Measurements from ENCODE around the gene MYO5B.
"Not testable (repeated sequence)": the region's sequence is repeated elsewhere in the genome, so short reads cannot be mapped to it uniquely, and the experiment has no call there.

Gene MYO5B

GRCh38 chr18:49910019-49910418 lies 284.9 kb downstream of the MYO5B start:
- DNase-seq: no peak

DNA sequence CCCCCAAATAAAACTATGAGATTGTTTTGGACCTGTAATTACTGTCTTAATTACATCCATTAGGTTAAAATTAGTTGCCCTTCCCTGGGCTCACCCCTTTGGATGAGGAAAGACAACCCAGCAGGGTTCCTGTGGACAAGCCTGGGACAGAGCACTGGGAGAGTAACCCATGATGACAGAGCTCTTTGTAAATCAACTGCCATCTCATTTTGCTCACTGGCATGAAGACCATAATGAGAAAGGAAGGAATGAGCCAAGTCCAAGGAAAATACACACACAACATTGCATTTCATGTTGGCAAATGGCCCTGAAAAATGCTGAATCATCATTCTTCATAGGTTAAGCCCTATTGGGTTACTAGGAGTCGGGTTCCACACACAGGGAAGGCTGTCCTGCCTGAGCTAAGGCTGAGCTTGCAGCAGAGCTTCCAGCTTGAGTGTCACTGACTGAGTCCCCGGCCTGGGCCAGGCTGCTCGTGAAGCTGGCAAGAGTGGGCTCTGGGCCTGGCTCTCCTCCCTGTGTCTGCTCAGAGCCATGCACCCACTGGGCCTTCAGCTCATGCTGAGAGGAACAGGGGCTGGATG lies 287.5 kb downstream of the MYO5B start:
- DNase-seq: no peak

GRCh38 chr18:49905771-49906170 lies 289.2 kb downstream of the MYO5B start:
- DNase-seq: no peak

GRCh38 chr18:49904871-49905555 lies 289.9 kb downstream of the MYO5B start:
- DNase-seq: no peak

- no peak for DNase-seq
Measured at GRCh38 chr18:49901862-49902340, 293.0 kb downstream of the MYO5B start.

- no peak for DNase-seq
Measured at GRCh38 chr18:49899657-49900330, 295.2 kb downstream of the MYO5B start.

DNA sequence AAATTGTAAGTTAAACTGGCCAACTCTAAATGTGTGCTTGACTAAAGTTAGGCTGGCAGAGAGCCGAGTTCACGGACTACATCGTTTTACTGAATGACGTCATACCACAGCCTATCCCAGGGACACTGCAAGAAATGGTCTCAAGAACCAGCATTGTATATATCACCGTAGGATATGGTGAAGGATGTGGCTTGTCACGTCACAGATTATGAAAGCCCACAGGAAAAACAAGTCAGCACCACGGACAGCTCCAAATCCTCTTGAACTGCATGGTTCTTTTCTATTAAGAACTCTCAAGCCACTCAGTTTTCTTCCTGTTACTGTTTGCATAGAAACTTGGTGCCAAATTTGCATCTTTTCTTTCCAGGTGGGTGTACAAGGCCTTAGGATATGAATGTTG lies 296.5 kb downstream of the MYO5B start:
- peak; percentile 22 for DNase-seq

DNA sequence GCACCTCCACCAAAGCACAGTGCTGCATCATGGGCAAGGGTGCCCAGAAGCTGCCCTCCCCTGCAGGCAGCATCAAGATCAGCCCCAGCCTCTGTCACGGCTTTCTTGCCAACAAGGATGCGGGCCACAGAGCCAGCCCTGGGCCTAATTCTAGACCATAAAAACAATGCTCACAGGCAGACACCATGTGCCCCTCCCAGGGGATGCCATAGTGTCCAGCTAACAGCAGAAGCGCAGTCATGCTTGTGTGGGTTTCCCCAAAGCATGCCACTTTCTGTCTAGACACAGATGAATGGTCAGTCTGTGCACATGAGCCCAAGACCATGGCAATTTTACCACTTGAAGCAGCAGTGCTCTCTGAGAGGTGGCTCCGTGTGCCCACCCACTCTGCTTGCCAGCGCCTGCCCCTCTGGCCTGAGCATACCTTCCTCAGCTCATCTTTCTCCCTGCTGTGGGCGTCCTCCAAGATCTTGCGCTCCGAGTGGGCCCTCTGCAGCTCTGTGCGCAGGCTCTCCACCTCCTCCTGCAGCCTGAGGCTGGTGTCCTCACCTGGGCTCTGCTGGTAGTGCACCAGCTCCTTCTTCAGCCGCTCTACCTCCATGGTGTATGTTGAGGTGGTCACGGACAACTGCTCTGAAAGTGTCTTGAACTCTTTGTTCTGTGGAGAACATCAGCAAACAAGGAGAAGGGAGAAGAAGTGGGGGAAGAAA lies 300.3 kb downstream of the MYO5B start:
- no peak for DNase-seq

DNA sequence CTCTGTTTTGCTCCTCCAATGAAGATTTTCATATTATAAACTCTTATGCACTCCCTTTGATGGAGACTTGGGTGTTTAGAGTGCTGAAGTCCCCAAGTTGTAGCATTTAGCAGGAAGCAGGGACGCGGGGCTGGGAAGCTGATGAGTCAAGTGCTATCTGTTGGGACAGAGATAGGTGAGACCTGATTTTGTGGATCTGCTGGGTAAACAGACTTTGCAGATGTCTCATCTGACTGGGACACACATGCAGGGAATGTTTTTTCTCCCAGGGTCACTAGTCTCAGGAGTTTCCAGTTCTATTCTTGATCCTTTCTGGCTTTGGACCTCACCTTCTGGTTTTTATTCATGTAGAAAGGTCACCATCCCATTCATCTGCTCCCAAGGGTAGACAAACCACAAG lies 301.9 kb downstream of the MYO5B start:
- DNase-seq: no peak

GRCh38 chr18:49892148-49892924 lies 302.6 kb downstream of the MYO5B start:
- DNase-seq: no peak

DNA sequence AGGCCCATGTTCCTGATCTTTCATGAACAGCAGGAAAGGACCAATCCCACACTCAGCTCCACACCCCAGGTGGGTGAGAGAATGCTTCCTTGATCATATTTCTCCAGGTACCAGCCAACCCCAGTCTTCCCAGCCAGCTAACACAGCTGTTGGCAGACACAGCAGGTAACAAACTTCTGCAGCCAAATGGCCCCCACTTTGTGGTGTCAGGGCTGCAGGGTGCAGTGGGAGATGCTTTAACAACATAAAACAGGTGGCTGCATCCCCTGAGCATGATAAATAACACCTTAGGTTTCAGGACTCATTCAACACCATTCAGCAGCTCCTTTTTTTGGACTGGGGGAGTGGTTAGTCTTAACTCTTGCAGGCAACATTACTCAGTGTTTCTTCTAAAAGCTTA lies 304.9 kb downstream of the MYO5B start:
- DNase-seq: no peak

- DNase-seq: not testable (repeated sequence)
Measured at GRCh38 chr18:49889552-49889951, 305.4 kb downstream of the MYO5B start.

DNA sequence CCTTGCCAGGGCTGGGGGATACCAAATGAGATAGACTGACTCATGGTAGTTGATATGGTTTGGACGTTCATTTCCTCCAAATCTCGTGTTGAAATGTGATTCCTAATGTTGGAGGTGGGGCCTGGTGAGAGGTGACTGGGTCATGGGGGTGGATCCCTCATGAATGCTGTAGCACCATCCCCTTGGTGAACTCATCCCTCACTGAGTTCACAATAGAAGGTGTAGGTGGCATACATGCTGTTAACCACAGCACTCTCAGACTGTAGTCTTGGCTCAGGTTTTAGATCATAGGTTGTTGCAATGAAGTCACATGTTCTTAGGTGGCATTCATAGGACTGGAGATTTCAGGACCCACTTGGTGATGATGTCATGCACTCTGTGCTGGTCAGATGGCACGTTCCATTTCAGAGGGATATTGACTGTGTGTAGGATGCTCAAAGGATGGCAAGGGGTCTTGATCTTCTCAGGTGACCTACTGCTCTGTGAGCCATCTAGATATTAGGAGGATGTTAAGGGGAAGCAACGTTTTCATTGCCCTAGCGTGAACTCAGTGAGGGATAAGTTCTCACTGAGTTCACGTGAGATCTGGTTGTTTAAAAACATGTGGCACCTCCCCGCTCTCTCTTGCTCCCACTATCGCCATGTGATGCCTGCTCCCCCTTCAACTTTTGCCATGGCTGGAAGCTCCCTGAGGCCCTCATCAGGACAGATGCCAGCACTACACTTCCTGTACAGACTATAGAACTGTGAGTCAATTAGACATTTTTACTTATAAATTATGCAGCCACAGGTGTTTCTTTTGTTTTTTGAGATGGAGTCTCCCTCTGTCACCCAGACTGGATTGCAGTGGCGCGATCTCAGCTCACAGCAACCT lies 307.8 kb downstream of the MYO5B start:
- no peak for DNase-seq

DNA sequence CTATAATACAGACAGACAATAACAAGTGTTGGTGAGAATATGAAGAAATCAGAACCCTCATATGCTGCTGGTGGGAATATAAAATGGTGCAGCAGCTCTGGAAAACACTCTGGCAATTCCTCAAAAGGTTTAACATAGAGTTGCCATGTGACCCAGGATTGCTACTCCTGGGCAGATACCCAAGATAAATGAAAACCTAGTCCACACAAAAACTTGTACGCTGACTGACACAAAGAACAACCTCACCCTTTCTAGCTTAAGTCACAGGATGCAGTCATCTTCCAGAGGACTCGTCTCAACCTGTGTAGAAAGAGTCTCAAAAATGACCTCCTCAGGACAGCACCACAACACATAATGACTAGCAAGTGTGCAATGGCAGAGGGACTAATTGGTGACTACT lies 310.0 kb downstream of the MYO5B start:
- DNase-seq: no peak

GRCh38 chr18:49884465-49884864 lies 310.5 kb downstream of the MYO5B start:
- no peak for DNase-seq

DNA sequence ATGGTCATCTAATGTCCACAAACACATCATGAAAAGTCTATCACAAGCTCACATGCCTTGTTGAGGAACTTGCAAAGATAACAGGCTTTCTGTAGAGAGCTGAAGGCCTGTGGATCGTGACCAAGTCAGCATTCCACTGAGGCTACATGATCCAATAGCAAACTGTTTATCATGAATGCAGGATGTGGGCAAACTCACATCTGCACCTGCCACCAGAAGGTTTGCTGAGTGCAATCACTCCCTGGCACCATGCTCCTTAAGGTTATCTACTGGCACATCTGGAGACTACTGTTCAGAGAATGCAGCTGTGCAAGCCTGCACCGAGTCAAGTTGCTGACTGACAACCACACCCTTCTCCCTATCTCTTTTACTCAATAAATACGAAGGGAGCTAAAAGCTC lies 314.3 kb downstream of the MYO5B start:
- DNase-seq: no peak

- DNase-seq: no peak
Measured at GRCh38 chr18:49879271-49879580, 315.7 kb downstream of the MYO5B start.

GRCh38 chr18:49878567-49879270 lies 316.2 kb downstream of the MYO5B start:
- DNase-seq: no peak

GRCh38 chr18:49878015-49878414 lies 316.9 kb downstream of the MYO5B start:
- no peak for DNase-seq

DNA sequence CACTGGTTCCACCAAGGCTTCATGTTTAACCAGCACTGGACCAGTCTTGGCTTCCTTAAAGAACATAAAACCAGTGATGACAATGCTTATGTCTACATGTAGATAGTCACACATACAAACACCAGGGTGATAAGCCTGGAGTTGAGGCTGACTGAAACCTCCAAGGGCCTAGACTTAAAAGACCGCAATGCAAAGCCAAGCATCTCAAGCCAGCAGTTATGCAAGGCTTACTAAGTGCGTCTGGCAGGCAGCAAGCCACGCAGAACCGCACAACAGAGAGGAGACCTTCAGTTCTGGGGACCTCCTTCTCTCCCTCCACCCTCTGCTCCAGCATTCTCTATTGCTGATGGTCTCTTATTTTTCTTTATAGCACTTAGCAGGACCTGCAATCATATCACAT lies 318.4 kb downstream of the MYO5B start:
- DNase-seq: no peak

GRCh38 chr18:49875783-49876182 lies 319.2 kb downstream of the MYO5B start:
- DNase-seq: no peak
